ENCODE measurements around the gene CYP11A1.

DNA sequence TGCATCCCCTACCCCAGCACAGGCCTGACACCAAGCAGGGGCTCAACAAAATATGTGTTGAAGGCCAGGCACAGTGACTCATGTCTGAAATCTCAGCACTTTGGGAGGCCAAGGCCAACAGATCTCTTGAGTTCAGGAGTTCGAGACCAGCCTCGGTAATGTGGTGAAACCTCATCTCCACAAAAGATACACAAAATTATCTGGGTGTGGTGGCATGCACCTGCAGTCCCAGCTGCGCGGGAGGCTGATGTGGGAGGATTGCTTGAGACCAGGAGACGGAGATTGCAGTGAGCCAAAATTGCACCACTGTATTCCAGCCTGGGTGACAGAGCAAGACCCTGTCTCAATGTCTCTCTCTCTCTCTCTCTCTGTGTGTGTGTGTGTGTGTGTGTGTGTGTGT lies 30.7 kb upstream of the CYP11A1 start:
- TF ChIP-seq EZH2phosphoT487 (IDR thresholded peaks at IDR 0.05; ENCODE audit: borderline replicate concordance) (no peak), CTCF (conservative IDR thresholded peaks at IDR 0.05; ENCODE audit: low read length) (no peak)
